Measurements from ENCODE around the gene GAREM1.

The GAREM1 gene

DNA sequence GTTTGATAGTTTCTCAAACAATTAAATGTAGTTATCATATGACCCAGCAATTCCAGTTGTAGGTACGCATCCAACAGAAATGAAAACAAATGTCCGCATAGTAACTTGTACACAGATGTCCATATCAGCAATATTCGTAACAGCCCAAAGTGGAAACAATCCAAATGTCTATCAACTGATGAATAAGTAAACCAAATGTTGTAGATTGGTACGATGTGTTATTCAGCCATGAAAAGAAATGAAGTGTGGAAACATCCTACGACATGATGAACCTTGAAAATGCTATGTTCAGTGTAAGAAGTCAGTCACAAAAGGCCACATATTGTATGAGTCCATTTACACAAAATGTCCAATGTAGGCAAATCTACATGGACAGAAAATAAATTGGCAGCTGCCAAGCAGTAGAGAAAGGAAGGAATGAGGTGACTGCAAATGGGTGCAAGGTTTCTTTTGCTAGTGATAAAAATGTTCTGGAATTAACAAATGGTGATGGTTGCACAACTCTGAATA lies 26.9 kb downstream of the GAREM1 start:
- no peak for ATAC-seq (replicated peaks)

DNA sequence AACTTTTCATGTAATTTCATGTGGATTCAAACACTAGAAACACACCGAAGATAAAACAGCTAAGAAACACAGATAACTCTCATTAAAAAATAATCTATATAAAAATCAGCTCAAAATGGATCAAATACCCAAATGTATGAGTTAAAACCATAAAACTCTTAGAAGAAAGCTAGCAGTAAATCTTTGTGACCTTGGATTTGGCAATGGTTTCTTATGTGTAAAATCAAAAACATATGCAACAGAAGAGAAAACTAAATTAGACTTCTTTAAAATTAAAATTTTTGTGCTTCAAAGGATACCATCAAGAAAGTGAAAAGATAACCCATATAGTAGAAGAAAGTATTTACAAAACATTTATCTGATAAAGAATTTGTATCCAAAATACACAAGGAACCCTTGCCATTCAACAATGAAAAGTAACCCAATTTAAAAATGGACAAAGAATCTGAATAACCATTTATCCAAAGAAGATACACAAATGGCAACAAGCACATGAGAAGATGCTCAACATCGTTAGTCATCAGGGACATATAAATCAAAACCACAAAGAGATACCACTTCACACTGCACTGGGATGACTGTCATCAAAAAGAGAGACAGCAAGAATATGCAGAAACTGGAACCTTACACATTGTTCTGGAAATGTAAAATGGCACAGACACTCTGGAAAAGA lies 27.5 kb downstream of the GAREM1 start:
- H3K9me3 Mint-ChIP-seq: no peaks in the 10 kb centered on the region
- no peaks in the 10 kb centered on the region for H3K4me1 Mint-ChIP-seq
- ATAC-seq (replicated peaks) (no peak), DNase-seq (no peak)
- no peak overlapping the region for H3K4me3 Mint-ChIP-seq
- peaks cover 9 to 12% of the 10 kb centered on the region in 2 donors for H3K27me3 Mint-ChIP-seq
- H3K27ac Mint-ChIP-seq: no peak overlapping the region
- H3K36me3 Mint-ChIP-seq: no peaks in the 10 kb centered on the region

More for the DNA sequence above, 26.9 kb downstream of the GAREM1 start:
- no peaks in the 10 kb centered on the region for H3K9me3 Mint-ChIP-seq
- no peak overlapping the region for H3K27ac Mint-ChIP-seq
- H3K36me3 Mint-ChIP-seq: no peaks in the 10 kb centered on the region
- H3K4me3 Mint-ChIP-seq: no peak overlapping the region
- no peak for DNase-seq
- H3K4me1 Mint-ChIP-seq: no peaks in the 10 kb centered on the region
- peaks cover 9 to 12% of the 10 kb centered on the region in 2 donors for H3K27me3 Mint-ChIP-seq

DNA sequence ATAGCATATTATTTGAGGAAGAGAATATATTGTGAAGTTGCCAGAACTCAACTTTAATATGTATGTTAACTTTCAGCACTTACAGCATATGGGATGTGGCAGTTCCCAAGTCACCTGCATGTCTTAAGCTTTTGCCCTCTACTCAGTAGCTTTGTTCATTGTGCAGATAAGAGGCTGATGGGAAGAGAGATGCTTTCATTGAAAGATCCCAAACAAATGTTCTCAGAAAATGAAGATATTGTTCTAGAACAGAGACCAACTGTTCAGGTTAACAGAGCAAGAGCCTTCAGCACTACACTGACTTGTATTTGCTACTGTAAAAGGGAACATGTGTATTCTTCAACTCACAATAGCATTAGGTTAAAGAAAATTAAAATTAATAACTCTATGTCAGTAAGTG lies 28.1 kb downstream of the GAREM1 start:
- DNase-seq (no peak), ATAC-seq (replicated peaks) (no peak)
- no peaks in the 10 kb centered on the region for H3K4me1 Mint-ChIP-seq
- H3K27me3 Mint-ChIP-seq: peaks cover 9 to 12% of the 10 kb centered on the region in 2 donors
- no peak overlapping the region for H3K4me3 Mint-ChIP-seq
- no peaks in the 10 kb centered on the region for H3K36me3 Mint-ChIP-seq
- H3K27ac Mint-ChIP-seq: no peak overlapping the region
- H3K9me3 Mint-ChIP-seq: no peaks in the 10 kb centered on the region

DNA sequence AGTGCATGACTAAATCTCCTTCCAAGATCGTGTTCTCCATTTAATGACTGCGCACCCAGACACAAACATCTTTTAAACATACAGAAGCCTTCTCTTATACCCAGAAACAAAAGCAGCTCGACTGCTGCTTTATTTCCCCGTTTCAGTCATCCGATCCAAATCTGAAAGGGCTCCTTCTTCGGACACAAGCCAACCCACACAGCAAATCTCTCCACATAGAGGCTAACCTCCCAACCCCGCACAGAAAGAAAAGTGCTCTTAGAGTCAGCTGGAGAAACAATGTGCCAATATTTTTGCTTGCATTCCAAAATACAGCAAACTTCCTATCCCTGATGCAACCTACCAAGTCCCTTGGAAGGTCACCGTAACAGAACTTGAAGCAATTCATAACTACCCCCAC lies 29.1 kb downstream of the GAREM1 start:
- H3K27me3 Mint-ChIP-seq: peaks cover 9 to 17% of the 10 kb centered on the region in 2 donors
- no peak overlapping the region for H3K4me3 Mint-ChIP-seq
- H3K9me3 Mint-ChIP-seq: no peaks in the 10 kb centered on the region
- no peak overlapping the region for H3K27ac Mint-ChIP-seq
- H3K4me1 Mint-ChIP-seq: no peaks in the 10 kb centered on the region
- ATAC-seq (replicated peaks): no peak
- no peaks in the 10 kb centered on the region for H3K36me3 Mint-ChIP-seq
- DNase-seq: no peak

DNA sequence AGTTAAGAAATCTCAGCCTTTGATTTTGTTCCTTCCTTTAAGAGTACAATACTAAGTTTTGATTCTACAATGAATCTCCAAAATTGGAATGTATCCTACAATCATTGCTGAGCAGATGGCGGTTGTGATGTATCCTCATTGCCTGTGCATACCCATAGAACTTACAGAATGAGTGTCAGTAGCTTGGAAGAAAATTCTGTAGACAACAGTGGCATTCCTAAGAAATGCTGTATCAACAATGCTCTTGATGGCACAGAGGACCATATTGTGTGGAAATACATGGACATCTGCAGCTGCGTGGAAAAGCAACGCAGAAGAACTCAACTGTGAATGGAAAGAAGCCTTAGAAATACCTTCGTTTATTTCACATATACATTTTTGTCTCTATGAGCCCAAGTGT lies 30.2 kb downstream of the GAREM1 start:
- no peak for ATAC-seq (replicated peaks)
- Mint-ChIP-seq H3K36me3 (no peaks in the 10 kb centered on the region), H3K27me3 (peaks cover 9 to 17% of the 10 kb centered on the region in 2 donors), H3K27ac (no peak overlapping the region), H3K9me3 (no peaks in the 10 kb centered on the region), H3K4me3 (no peak overlapping the region), H3K4me1 (no peaks in the 10 kb centered on the region)
- no peak for DNase-seq

DNA sequence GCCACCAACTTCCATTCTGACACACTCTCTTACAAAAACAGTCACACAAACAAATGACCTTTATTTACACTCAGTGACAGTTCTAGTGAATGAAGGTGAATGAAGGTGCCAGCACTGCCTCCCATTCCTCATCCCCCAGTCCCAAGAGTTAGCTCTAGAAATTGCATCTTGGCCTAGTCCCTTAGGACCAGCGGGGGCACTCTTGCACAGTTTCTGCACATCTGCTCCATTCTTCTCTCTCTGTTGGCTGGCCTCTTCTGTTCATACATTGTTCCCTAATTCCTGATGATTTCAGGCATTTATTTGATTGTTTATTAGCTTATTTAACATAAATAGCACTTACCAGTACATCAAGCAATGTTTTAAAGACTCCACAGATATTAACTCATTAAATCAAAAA lies 30.9 kb downstream of the GAREM1 start:
- Mint-ChIP-seq H3K4me1 (no peaks in the 10 kb centered on the region), H3K27ac (no peak overlapping the region), H3K27me3 (peaks cover 9 to 17% of the 10 kb centered on the region in 2 donors), H3K9me3 (no peaks in the 10 kb centered on the region), H3K36me3 (no peaks in the 10 kb centered on the region), H3K4me3 (no peak overlapping the region)
- DNase-seq (no peak), ATAC-seq (replicated peaks) (peak in 1 of 2 donors; percentile 42)

DNA sequence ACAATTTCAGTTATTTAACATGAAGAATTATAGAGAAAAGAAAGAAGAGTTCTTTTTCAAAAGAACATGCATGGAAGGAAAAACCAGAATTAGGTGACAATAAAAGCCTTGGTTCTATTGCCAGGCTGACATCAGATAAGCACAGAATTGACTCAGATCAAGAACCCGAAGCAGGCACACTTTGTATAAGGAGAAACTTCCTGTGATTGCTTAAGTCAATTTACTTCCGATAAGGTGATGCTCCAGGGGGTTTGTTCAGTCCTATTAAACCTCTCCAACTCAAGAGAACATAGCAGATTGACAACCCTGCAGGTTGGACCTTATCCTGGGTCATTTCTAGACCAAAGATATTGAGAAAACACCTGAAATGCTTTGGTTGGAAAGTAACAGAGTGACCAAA lies 31.4 kb downstream of the GAREM1 start:
- no peak for DNase-seq

DNA sequence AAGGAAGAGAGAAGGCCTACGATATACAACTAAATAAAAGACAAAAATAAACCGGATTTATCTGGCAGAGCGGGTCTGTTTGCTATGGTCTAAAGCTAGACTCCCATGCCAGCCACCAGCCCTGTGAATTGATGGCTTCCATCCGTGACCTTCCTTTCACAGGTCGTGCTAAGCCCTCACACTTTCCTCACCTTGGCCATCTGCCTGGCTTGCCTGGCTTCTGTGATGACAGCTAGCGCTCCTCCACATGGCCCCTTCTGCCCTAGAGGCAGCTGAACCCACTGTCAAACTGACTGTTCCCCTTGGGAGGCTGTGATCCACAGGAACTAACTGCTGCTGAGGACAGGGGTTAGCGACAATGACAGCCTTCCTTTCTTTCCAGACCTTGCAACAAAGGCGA lies 32.5 kb downstream of the GAREM1 start:
- no peak for ATAC-seq (replicated peaks)
- Mint-ChIP-seq H3K27ac (no peak overlapping the region), H3K36me3 (no peaks in the 10 kb centered on the region), H3K9me3 (peaks cover 0 to 2% of the 10 kb centered on the region in 2 donors), H3K4me3 (no peak overlapping the region), H3K27me3 (peaks cover 9 to 18% of the 10 kb centered on the region in 2 donors), H3K4me1 (no peaks in the 10 kb centered on the region)
- DNase-seq: no peak

More for the DNA sequence above, 31.4 kb downstream of the GAREM1 start:
- Mint-ChIP-seq H3K4me3 (no peak overlapping the region), H3K4me1 (no peaks in the 10 kb centered on the region), H3K27ac (no peak overlapping the region), H3K36me3 (no peaks in the 10 kb centered on the region), H3K27me3 (peaks cover 9 to 17% of the 10 kb centered on the region in 2 donors), H3K9me3 (no peaks in the 10 kb centered on the region)
- ATAC-seq (replicated peaks): no peak

DNA sequence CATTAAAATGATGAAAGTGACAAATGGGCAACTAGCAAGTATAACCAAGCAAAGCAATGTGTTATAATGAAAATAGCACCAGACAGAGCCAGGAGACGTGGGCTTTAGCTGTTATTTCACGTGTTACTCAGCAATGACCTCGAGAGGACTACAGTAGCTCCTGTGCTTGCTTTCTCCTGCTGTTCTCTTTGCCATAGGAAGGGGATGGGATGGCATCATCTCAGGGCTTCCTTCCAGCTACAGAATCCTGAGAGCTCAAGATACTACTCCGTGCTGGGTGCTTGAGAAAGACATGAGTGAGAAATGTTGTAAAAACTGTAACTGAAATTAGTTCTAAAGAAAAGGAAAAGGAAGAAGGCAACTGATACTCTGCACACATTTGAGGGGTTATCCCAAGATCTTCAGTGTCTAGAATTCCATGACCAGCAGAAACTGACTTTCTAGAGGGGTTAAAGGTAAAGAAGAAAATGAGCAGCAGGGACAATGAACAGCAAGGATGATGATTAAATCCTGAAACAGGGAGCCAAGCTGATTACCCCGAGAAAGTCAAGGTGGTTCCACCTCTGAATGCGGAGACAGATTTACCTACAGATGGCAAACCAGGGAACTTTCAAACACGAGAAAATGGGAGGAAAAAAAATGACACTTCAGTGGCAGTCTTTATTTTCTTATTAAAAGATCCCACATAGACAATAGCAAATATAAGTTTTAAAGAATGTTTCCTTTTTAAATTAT lies 33.4 kb downstream of the GAREM1 start:
- no peak for DNase-seq
- H3K27ac Mint-ChIP-seq: no peak overlapping the region
- no peak overlapping the region for H3K4me3 Mint-ChIP-seq
- ATAC-seq (replicated peaks): no peak
- H3K4me1 Mint-ChIP-seq: no peaks in the 10 kb centered on the region
- H3K9me3 Mint-ChIP-seq: peaks cover 4 to 9% of the 10 kb centered on the region in 2 donors
- peaks cover 17 to 27% of the 10 kb centered on the region in 2 donors for H3K27me3 Mint-ChIP-seq
- no peaks in the 10 kb centered on the region for H3K36me3 Mint-ChIP-seq

DNA sequence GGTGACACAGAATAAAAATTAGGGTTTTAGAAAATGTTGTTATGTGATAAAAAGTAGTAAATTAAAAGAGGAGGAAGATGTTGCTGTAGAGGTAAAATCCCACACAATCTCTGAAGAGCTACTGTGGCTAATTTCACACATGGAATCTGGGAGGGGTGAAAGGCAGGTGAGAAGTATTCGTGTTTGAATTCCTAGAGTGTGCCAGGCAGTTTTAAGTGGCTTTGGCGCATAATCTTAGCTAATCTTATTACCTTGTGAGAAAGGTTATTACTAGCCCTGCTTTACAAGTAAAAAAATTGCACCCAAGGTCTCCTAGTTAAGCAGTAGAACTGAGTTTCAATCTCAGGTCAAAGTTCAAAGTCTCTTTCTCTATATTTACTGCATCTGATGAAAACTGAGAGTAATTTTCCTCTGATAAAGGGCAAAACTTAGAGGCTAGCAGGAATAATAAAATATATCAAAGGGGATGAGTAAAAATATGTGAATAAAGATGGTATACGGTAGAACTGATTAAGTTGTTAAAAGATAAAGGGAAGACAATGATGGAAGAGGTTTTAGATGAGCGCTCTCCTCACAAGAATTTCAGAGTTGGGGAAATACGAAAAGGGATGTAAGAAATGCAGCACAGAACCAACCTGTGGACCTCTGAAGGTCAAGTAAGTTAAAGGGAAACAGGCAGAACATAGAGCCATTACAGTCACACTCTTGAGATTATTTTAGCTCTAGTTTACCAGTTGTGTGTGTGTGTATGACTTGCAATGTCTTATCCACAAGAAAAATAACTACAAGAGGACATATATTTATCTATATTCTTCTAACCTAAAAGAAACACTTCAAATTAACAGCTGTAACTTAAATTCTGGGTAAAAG lies 34.8 kb downstream of the GAREM1 start:
- Mint-ChIP-seq H3K4me1 (no peaks in the 10 kb centered on the region), H3K27me3 (peaks cover 16 to 19% of the 10 kb centered on the region in 2 donors), H3K27ac (no peak overlapping the region), H3K9me3 (peaks cover 6 to 9% of the 10 kb centered on the region in 2 donors), H3K4me3 (no peak overlapping the region), H3K36me3 (no peaks in the 10 kb centered on the region)
- ATAC-seq (replicated peaks) (no peak), DNase-seq (no peak)

DNA sequence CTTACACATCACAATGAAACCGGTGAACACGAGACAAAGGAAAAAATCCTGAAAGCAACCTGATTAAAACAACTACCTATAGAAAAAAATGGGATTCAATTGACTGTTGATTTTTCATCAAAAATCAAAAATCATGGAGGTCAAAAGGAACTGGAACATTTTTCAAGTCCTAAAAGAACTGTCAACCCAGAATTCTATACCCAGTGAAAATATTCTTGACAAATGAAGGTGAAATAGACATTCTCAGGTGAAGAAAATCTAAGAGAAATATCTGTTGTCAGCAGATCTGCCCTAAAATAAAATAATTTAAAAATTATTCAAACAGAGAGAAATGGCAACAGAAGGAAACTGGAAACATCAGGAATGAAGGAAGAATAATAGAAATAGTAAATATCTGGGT lies 38.9 kb downstream of the GAREM1 start:
- no peaks in the 10 kb centered on the region for H3K36me3 Mint-ChIP-seq
- H3K4me3 Mint-ChIP-seq: no peak overlapping the region
- H3K27me3 Mint-ChIP-seq: peaks cover 15 to 33% of the 10 kb centered on the region in 2 donors

DNA sequence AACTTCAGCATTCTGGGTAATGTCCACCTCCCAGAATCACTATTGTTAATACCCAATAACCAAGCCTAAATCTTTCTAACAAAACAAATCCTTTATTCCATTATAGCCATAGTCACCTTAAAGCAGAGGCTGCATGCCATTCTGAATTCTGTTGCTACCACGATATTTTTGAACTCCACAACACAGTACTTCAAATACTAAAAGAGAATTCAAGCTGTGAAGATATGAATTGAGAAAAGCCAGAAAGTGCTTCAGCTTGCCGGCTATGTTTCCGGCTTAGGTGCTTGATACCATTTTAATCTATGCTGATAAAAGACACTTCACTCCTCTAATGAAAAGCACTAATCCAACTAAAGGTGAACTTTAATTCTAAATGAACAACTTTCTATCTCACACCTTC lies 41.3 kb downstream of the GAREM1 start:
- no peak for ATAC-seq (replicated peaks)
- Mint-ChIP-seq H3K27me3 (peaks cover 15 to 33% of the 10 kb centered on the region in 2 donors), H3K4me1 (no peaks in the 10 kb centered on the region), H3K4me3 (no peak overlapping the region), H3K36me3 (no peaks in the 10 kb centered on the region), H3K9me3 (peaks cover 9 to 10% of the 10 kb centered on the region in 2 donors), H3K27ac (no peak overlapping the region)
- DNase-seq: no peak

More for the DNA sequence above, 38.9 kb downstream of the GAREM1 start:
- Mint-ChIP-seq H3K4me1 (no peaks in the 10 kb centered on the region), H3K9me3 (peaks cover 9 to 10% of the 10 kb centered on the region in 2 donors), H3K27ac (no peak overlapping the region)
- ATAC-seq (replicated peaks) (no peak), DNase-seq (no peak)

DNA sequence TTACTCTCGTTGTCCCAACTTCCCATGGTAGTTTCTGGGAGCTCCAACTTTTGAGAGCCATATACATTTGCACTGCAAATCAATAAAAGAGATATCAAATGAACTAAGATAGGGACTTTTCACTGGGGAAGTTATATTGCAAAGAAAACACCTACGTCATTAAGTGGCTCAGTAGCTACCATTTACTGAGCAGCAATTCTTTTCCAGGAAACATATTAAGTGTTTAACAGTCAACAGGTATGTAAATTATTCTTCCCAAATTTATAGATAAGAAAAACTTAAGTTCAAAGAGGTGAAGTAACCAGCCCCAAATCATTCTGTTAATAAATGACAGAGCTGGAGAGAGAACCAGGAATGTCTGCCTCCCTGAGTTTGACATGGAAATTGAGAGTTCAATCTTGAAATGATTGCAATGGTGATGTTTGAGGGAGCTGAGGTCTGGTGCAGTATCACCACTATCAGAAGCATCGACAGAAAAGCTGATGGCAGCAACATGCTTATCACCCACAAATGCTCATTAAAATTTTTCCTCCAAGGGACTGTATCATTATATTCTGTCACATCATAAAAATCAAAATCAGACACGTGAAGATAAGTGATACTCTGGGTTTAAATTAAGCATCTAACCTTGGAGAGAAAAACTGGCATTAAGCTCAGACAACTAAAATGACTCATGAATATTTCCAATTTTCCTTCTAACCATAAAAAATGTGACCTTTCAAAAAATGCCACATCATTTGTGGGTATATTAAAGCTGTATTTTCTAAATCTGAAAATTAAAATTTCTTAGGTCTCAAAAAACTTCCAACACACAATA lies 43.4 kb downstream of the GAREM1 start:
- peaks cover 0 to 6% of the 10 kb centered on the region in 2 donors for H3K9me3 Mint-ChIP-seq
- no peak overlapping the region for H3K27ac Mint-ChIP-seq
- H3K36me3 Mint-ChIP-seq: no peaks in the 10 kb centered on the region
- no peak overlapping the region for H3K4me3 Mint-ChIP-seq
- ATAC-seq (replicated peaks) (no peak), DNase-seq (no peak)
- H3K4me1 Mint-ChIP-seq: no peaks in the 10 kb centered on the region
- H3K27me3 Mint-ChIP-seq: peaks cover 7 to 23% of the 10 kb centered on the region in 2 donors

Measured in stimulated activated naive B cell treated with anti-CD40 and anti-IgM and Interleukin-4, amounts not matched to agents 10 μg/mL and 1 μg/mL and 100 μg/mL, for 72 hours (primary cell).